ENCODE results near the gene C13orf46.

GRCh38 chr13:113928685-113929627 lies 44.9 kb downstream of the C13orf46 start:
- TF ChIP-seq, protein P1, sequence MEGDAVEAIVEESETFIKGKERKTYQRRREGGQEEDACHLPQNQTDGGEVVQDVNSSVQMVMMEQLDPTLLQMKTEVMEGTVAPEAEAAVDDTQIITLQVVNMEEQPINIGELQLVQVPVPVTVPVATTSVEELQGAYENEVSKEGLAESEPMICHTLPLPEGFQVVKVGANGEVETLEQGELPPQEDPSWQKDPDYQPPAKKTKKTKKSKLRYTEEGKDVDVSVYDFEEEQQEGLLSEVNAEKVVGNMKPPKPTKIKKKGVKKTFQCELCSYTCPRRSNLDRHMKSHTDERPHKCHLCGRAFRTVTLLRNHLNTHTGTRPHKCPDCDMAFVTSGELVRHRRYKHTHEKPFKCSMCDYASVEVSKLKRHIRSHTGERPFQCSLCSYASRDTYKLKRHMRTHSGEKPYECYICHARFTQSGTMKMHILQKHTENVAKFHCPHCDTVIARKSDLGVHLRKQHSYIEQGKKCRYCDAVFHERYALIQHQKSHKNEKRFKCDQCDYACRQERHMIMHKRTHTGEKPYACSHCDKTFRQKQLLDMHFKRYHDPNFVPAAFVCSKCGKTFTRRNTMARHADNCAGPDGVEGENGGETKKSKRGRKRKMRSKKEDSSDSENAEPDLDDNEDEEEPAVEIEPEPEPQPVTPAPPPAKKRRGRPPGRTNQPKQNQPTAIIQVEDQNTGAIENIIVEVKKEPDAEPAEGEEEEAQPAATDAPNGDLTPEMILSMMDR (IDR thresholded peaks at IDR 0.05; ENCODE audit: poor library complexity), result no peak
- no peak for TF ChIP-seq EZH2phosphoT487 (IDR thresholded peaks at IDR 0.05; ENCODE audit: low read depth, severe bottlenecking, unreplicated experiment)
